Neutrophil (primary cell): Measurements from ENCODE around the gene F2R.
"Not testable (repeated sequence)": the region's sequence is repeated elsewhere in the genome, so short reads cannot be mapped to it uniquely, and the experiment has no call there.

Experiments
- H3K27ac ChIP-seq: fragments of 200-600 bp; sonication (generic); 2 replicates; pipeline ENCODE4 v1.5.1; 2016; ENCODE audit warnings: mild to moderate bottlenecking, moderate library complexity
- H3K27me3 ChIP-seq: fragments of 200-600 bp; sonication (generic); 2 replicates; pipeline ENCODE4 v1.6.0; 2016; ENCODE audit warnings: mild to moderate bottlenecking
- H3K36me3 ChIP-seq: fragments of 200-600 bp; sonication (generic); 2 replicates; pipeline ENCODE4 v1.5.1; 2017
- H3K4me1 ChIP-seq, 2 experiments: fragments of 200-600 bp in 1 of 2; sonication (generic) in 1 of 2; 1 replicate in 1 of 2; 2 replicates in 1 of 2; pipeline versions ENCODE4 v1.5.1 to v1.6.1; 2013 to 2016; ENCODE audit warnings: low read depth in 1 of 2, low read length in 1 of 2, mild to moderate bottlenecking in 1 of 2, moderate library complexity in 1 of 2; ENCODE audit not compliant: control insufficient read depth in 1 of 2, insufficient read depth in 1 of 2
- H3K4me3 ChIP-seq, 2 experiments: fragments of 200-600 bp in 1 of 2; sonication (generic) in 1 of 2; 1 replicate in 1 of 2; 2 replicates in 1 of 2; pipeline ENCODE4 v1.5.1; 2013 to 2016; ENCODE audit warnings: low read depth in 1 of 2, low read length in 1 of 2, mild to moderate bottlenecking in 1 of 2, moderate library complexity in 1 of 2
- H3K9me3 ChIP-seq: fragments of 200-600 bp; sonication (generic); 2 replicates; pipeline ENCODE4 v1.5.1; 2016
- CTCF ChIP-seq: fragments of 200-600 bp; sonication (generic); IDR thresholded peaks from 2 replicates; pipeline ENCODE4 v1.5.1; 2016; ENCODE audit warnings: antibody characterized with exemption

F2R gene

GRCh38 chr5:76737846-76738245 is 21.9 kb downstream of the F2R start:
- Histone ChIP-seq H3K9me3 (no peaks in the 10 kb centered on the region), H3K27ac (no peak overlapping the region), H3K4me3 (no peak overlapping the region), H3K4me1 (no peaks in the 10 kb centered on the region), H3K36me3 (no peaks in the 10 kb centered on the region), H3K27me3 (no peaks in the 10 kb centered on the region)
- TF ChIP-seq CTCF, result no peak

- not testable (repeated sequence) for H3K27ac ChIP-seq, H3K4me1 ChIP-seq, H3K36me3 ChIP-seq, H3K9me3 ChIP-seq, H3K4me3 ChIP-seq, H3K27me3 ChIP-seq
Observed at GRCh38 chr5:76741506-76741905, 25.6 kb downstream of the F2R start.

GRCh38 chr5:76742583-76742982 is 26.7 kb downstream of the F2R start:
- Histone ChIP-seq H3K36me3 (no peaks in the 10 kb centered on the region), H3K27ac (no peak overlapping the region), H3K9me3 (no peaks in the 10 kb centered on the region), H3K4me1 (no peaks in the 10 kb centered on the region), H3K27me3 (no peaks in the 10 kb centered on the region), H3K4me3 (no peak overlapping the region)
- no peak for TF ChIP-seq CTCF

- H3K4me3 ChIP-seq, result no peak overlapping the region
- TF ChIP-seq CTCF, result no peak
- no peak overlapping the region for H3K27ac ChIP-seq
- H3K27me3 ChIP-seq, result no peaks in the 10 kb centered on the region
- H3K36me3 ChIP-seq, result no peaks in the 10 kb centered on the region
- no peaks in the 10 kb centered on the region for H3K9me3 ChIP-seq
- H3K4me1 ChIP-seq, result no peaks in the 10 kb centered on the region
Observed at GRCh38 chr5:76744632-76745031, 28.7 kb downstream of the F2R start.

- no peaks in the 10 kb centered on the region for H3K27me3 ChIP-seq
- no peaks in the 10 kb centered on the region for H3K9me3 ChIP-seq
- no peaks in the 10 kb centered on the region for H3K36me3 ChIP-seq
- H3K4me1 ChIP-seq, result no peaks in the 10 kb centered on the region
- H3K4me3 ChIP-seq, result no peak overlapping the region
- no peak for TF ChIP-seq CTCF
- no peak overlapping the region for H3K27ac ChIP-seq
Observed at GRCh38 chr5:76745670-76746069, 29.7 kb downstream of the F2R start.

- Histone ChIP-seq H3K4me3 (no peak overlapping the region), H3K27me3 (no peaks in the 10 kb centered on the region), H3K9me3 (no peaks in the 10 kb centered on the region), H3K27ac (no peak overlapping the region), H3K36me3 (no peaks in the 10 kb centered on the region), H3K4me1 (no peaks in the 10 kb centered on the region)
- no peak for TF ChIP-seq CTCF
Observed at GRCh38 chr5:76746677-76747076, 30.8 kb downstream of the F2R start.
